ENCODE results near the gene PILRA. TPM values are rescaled to one million over a fixed set of nuclear protein-coding genes. Genes with fewer than 3 reads are reported as not detected.
"Not testable (repeated sequence)": the region's sequence is repeated elsewhere in the genome, so short reads cannot be mapped to it uniquely, and the experiment has no call there.

The PILRA gene
- total RNA-seq, 2 donors from 2014 or later, result 2.1 to 12.8 TPM

DNA sequence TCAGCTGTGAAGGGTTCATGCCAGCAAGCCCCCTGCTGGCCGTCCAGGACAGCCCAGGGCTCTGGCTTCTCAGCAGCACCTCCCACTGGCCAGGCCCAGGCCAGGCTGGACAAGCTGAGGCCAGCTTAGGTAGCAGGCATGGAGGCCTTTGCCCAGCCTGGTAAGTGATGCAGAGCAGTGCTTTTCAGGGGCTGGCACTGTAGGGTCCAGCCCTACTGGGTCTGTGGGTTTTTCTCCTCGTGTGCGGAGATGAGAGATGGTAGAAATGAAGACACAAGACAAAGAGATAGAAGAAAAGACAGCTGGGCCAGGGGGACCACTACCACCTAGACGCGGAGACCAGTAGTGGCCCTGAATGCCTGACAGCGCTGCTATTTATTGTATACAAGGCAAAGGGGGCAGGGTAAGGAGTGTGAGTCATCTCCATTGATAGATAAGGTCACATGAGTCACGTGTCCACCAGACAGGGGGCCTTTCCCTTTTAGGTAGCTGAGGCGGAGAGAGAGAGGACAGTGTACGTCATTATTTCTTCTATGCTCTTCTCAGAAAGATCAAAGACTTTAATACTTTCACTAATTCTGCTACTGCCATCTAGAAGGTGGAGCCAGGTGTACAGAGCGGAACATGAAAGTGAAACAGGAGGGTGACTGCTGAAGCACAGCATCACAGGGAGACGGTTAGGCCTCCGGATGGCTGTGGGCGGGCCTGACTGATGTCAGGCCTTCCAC, 28.6 kb upstream of the PILRA start:
- peak overlapping the region; percentile 48 for H3K27ac Mint-ChIP-seq
- H3K9ac ChIP-seq (ENCODE audit: extremely low read depth, low read length, poor library complexity, severe bottlenecking); H3K27me3 ChIP-seq (ENCODE audit: control insufficient read depth, insufficient read depth, low read length, poor library complexity, severe bottlenecking); H3K4me1 Mint-ChIP-seq; H3K27me3 Mint-ChIP-seq (ENCODE audit: insufficient read depth); H3K4me1 ChIP-seq (ENCODE audit: control insufficient read depth, insufficient read depth, low read length); H3K9me3 ChIP-seq (ENCODE audit: control insufficient read depth, low read length); H3K27ac ChIP-seq (ENCODE audit: low read depth, low read length); H3K4me3 Mint-ChIP-seq; H3K4me3 ChIP-seq (ENCODE audit: low read length); H3K9me3 Mint-ChIP-seq: not testable (repeated sequence)
- WGBS, 2 experiments (ENCODE audit: insufficient coverage in 1 of 2, insufficient read length in 1 of 2), result 68 to 74% methylated on average over 7 of the region's 13 CpGs
- H3K36me3 ChIP-seq (ENCODE audit: control insufficient read depth, insufficient read depth, low read length), result peaks cover 58% of the 10 kb centered on the region
- peak; percentile 79 for DNase-seq
- peaks cover 61% of the 10 kb centered on the region for H3K36me3 Mint-ChIP-seq (ENCODE audit: low read depth)
- TF ChIP-seq, protein P1, sequence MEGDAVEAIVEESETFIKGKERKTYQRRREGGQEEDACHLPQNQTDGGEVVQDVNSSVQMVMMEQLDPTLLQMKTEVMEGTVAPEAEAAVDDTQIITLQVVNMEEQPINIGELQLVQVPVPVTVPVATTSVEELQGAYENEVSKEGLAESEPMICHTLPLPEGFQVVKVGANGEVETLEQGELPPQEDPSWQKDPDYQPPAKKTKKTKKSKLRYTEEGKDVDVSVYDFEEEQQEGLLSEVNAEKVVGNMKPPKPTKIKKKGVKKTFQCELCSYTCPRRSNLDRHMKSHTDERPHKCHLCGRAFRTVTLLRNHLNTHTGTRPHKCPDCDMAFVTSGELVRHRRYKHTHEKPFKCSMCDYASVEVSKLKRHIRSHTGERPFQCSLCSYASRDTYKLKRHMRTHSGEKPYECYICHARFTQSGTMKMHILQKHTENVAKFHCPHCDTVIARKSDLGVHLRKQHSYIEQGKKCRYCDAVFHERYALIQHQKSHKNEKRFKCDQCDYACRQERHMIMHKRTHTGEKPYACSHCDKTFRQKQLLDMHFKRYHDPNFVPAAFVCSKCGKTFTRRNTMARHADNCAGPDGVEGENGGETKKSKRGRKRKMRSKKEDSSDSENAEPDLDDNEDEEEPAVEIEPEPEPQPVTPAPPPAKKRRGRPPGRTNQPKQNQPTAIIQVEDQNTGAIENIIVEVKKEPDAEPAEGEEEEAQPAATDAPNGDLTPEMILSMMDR (conservative IDR thresholded peaks at IDR 0.05), result peak; percentile 80

DNA sequence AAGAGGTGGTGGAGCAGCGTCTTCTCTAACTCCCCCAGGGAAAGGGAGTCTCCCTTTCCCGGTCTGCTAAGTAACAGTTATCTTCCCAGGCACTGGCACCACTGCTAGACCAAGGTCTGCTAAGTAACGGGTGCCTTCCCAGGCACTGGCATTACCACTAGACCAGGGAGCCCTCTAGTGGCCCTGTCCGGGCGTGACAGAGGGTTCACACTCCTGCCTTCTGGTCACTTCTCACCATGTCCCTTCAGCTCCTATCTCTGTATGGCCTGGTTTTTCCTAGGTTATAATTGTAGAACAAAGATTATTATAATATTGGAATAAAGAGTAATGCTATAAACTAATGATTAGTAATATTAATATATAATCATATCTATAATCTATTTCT, 28.0 kb upstream of the PILRA start:
- 0% methylated on average over 2 of the region's 5 CpGs; no CpG with 5 or more reads in 1 of the 2 experiments for WGBS, 2 experiments (ENCODE audit: insufficient coverage in 1 of 2, insufficient read length in 1 of 2)
- not testable (repeated sequence) for H3K4me1 ChIP-seq (ENCODE audit: control insufficient read depth, insufficient read depth, low read length); H3K4me1 Mint-ChIP-seq; H3K27me3 ChIP-seq (ENCODE audit: control insufficient read depth, insufficient read depth, low read length, poor library complexity, severe bottlenecking); H3K27ac Mint-ChIP-seq; H3K27me3 Mint-ChIP-seq (ENCODE audit: insufficient read depth); H3K9me3 Mint-ChIP-seq; H3K9me3 ChIP-seq (ENCODE audit: control insufficient read depth, low read length); H3K27ac ChIP-seq (ENCODE audit: low read depth, low read length); H3K9ac ChIP-seq (ENCODE audit: extremely low read depth, low read length, poor library complexity, severe bottlenecking); H3K4me3 Mint-ChIP-seq; H3K4me3 ChIP-seq (ENCODE audit: low read length)
- TF ChIP-seq, protein P1 (conservative IDR thresholded peaks at IDR 0.05), result peak; percentile 71
- peak; percentile 83 for DNase-seq
- H3K36me3 Mint-ChIP-seq (ENCODE audit: low read depth), result peaks cover 65% of the 10 kb centered on the region
- H3K36me3 ChIP-seq (ENCODE audit: control insufficient read depth, insufficient read depth, low read length), result peaks cover 63% of the 10 kb centered on the region

DNA sequence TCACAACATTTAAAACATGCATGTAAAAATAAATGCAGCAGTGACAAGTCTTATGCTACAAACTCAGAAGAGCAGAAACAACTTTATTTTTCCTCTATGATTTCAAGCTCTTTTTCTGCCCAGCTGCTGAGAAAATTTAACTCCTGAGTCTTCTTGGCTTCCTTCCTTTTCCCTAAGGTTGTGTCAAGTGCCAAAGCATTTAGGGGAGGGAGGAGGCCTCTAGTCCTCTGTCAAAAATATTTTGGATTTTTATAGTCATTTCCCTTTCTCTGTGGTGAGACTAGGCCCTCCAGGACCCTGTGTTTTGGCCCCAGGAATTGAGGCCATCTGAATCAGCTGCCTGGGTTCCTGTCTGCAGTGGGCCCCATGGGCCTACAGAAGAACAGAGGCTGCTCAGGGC, 26.4 kb upstream of the PILRA start:
- H3K4me1 Mint-ChIP-seq, result peaks cover 4% of the 10 kb centered on the region
- TF ChIP-seq, protein P1 (conservative IDR thresholded peaks at IDR 0.05), result no peak
- peaks cover 74% of the 10 kb centered on the region for H3K36me3 ChIP-seq (ENCODE audit: control insufficient read depth, insufficient read depth, low read length)
- H3K27me3 ChIP-seq (ENCODE audit: control insufficient read depth, insufficient read depth, low read length, poor library complexity, severe bottlenecking), result no peaks in the 10 kb centered on the region
- H3K4me3 Mint-ChIP-seq, result no peak overlapping the region
- H3K27ac ChIP-seq (ENCODE audit: low read depth, low read length), result no peak overlapping the region
- H3K4me1 ChIP-seq (ENCODE audit: control insufficient read depth, insufficient read depth, low read length), result no peaks in the 10 kb centered on the region
- peaks cover 70% of the 10 kb centered on the region for H3K36me3 Mint-ChIP-seq (ENCODE audit: low read depth)
- no peak overlapping the region for H3K9ac ChIP-seq (ENCODE audit: extremely low read depth, low read length, poor library complexity, severe bottlenecking)
- DNase-seq, result no peak
- H3K27ac Mint-ChIP-seq, result no peak overlapping the region
- no peaks in the 10 kb centered on the region for H3K27me3 Mint-ChIP-seq (ENCODE audit: insufficient read depth)
- no peaks in the 10 kb centered on the region for H3K9me3 ChIP-seq (ENCODE audit: control insufficient read depth, low read length)
- H3K9me3 Mint-ChIP-seq, result no peaks in the 10 kb centered on the region
- H3K4me3 ChIP-seq (ENCODE audit: low read length), result no peak overlapping the region
